Neural crest cell (in vitro differentiated cells): ENCODE data around the gene NDUFA13. TPM values are rescaled to one million over a fixed set of nuclear protein-coding genes. Genes with fewer than 3 reads are reported as not detected.

Experiments
- DNase-seq: peaks from one replicate; pipeline ENCODE4 v3.0.0; 2021; ENCODE audit warnings: low read depth, mixed read lengths, low spot score
- H3K27ac Mint-ChIP-seq: one replicate; pipeline ENCODE4 v1.8.0; 2021; ENCODE audit warnings: mild to moderate bottlenecking, mixed read lengths; ENCODE audit not compliant: unreplicated experiment
- H3K27me3 Mint-ChIP-seq: 2 replicates; pipeline ENCODE4 v1.8.0; 2021; ENCODE audit warnings: low read depth, mild to moderate bottlenecking, mixed read lengths
- H3K36me3 Mint-ChIP-seq: 2 replicates; pipeline ENCODE4 v1.8.0; 2021; ENCODE audit warnings: low read depth, mild to moderate bottlenecking, mixed read lengths
- H3K4me1 Mint-ChIP-seq: 2 replicates; pipeline ENCODE4 v1.8.0; 2021; ENCODE audit warnings: mixed read lengths
- H3K4me3 Mint-ChIP-seq: one replicate; pipeline ENCODE4 v1.8.0; 2021; ENCODE audit warnings: mild to moderate bottlenecking, mixed read lengths
- H3K9me3 Mint-ChIP-seq: 2 replicates; pipeline ENCODE4 v1.8.0; 2021; ENCODE audit warnings: mixed read lengths
- total RNA-seq: library from RNA; stranded (reverse); gene quantifications from 2 replicates; pipeline ENCODE4 v1.2.1, GENCODE V29; 2021
- TF ChIP-seq, protein P1 (sequence below): fragments of 200-600 bp; sonication (generic); conservative IDR thresholded peaks from 2 replicates; pipeline ENCODE4 v1.5.0; 2021; ENCODE audit warnings: antibody characterized with exemption, mild to moderate bottlenecking

NDUFA13 gene
- total RNA-seq, 1 donor from 2014 or later, result 389 TPM

DNA sequence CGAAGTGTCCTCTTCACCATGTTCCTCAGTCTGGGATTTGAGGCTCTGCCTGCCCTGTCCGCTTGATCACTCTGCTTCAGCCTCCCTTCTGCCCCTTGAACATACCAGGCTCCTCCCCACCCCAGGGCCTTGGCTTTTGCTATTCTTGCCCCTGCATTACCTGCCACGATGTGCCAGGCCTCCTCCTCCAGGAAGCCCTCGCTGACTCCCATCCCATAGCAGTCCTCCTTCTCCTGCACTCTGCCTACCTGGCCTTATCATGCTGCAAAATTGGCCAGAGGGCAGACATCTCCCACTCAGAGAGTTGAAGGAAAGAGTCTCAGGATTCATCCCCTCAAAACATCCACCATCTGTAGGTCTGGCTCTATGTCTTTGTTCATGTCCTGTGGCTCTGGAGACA is 14.9 kb downstream of the NDUFA13 start:
- TF ChIP-seq, protein P1, sequence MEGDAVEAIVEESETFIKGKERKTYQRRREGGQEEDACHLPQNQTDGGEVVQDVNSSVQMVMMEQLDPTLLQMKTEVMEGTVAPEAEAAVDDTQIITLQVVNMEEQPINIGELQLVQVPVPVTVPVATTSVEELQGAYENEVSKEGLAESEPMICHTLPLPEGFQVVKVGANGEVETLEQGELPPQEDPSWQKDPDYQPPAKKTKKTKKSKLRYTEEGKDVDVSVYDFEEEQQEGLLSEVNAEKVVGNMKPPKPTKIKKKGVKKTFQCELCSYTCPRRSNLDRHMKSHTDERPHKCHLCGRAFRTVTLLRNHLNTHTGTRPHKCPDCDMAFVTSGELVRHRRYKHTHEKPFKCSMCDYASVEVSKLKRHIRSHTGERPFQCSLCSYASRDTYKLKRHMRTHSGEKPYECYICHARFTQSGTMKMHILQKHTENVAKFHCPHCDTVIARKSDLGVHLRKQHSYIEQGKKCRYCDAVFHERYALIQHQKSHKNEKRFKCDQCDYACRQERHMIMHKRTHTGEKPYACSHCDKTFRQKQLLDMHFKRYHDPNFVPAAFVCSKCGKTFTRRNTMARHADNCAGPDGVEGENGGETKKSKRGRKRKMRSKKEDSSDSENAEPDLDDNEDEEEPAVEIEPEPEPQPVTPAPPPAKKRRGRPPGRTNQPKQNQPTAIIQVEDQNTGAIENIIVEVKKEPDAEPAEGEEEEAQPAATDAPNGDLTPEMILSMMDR, result no peak
- Mint-ChIP-seq H3K27me3 (peaks cover 7% of the 10 kb centered on the region), H3K36me3 (peaks cover 8% of the 10 kb centered on the region), H3K4me1 (peaks cover 47% of the 10 kb centered on the region), H3K27ac (peak overlapping the region; percentile 90), H3K4me3 (peak overlapping the region; percentile 67), H3K9me3 (no peaks in the 10 kb centered on the region)
- no peak for DNase-seq

DNA sequence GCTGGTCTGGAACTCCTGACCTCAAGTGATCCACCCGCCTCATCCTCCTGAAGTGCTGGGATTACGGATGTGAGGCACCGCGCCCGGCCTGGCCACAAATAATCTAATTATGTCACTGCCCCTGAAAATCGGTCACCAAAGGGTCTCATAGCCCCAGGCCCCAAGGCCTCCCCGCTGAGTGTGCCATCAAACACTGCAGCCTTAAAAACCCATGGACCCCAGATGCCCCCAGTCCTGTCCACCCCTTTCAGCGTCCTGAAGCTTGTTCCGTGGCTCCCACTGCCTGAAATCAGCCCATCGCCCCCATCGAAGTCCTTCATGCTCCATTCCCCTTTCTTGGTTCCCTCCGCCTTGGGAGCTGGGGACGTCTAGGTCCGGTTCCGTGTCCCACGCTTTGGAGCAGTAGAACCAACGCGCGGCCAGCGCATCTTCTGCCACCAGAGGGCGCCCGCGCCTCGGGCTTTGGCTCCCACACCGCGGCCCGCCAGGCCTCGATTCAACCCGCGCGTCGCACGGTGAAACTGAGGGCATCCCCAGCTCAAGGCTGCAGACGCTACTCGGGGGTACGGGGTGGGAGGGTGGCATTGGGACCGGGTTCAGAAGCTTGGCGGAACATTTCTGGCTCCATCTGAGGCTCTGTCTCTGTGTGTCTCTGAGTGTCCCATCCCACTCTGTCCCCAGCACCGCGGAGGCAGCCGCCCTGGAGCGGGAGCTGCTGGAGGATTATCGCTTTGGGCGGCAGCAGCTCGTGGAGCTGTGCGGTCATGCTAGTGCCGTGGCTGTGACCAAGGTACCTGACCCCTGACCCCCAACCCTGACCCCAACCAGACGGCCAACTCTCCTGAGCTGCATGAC is 16.2 kb downstream of the NDUFA13 start:
- Mint-ChIP-seq H3K4me1 (peaks cover 35% of the 10 kb centered on the region), H3K27me3 (peaks cover 13% of the 10 kb centered on the region), H3K9me3 (no peaks in the 10 kb centered on the region), H3K27ac (peak overlapping the region; percentile 19), H3K4me3 (peak overlapping the region; percentile 61), H3K36me3 (peaks cover 8% of the 10 kb centered on the region)
- TF ChIP-seq, protein P1, result peak; percentile 98
- peak; percentile 86 for DNase-seq

DNA sequence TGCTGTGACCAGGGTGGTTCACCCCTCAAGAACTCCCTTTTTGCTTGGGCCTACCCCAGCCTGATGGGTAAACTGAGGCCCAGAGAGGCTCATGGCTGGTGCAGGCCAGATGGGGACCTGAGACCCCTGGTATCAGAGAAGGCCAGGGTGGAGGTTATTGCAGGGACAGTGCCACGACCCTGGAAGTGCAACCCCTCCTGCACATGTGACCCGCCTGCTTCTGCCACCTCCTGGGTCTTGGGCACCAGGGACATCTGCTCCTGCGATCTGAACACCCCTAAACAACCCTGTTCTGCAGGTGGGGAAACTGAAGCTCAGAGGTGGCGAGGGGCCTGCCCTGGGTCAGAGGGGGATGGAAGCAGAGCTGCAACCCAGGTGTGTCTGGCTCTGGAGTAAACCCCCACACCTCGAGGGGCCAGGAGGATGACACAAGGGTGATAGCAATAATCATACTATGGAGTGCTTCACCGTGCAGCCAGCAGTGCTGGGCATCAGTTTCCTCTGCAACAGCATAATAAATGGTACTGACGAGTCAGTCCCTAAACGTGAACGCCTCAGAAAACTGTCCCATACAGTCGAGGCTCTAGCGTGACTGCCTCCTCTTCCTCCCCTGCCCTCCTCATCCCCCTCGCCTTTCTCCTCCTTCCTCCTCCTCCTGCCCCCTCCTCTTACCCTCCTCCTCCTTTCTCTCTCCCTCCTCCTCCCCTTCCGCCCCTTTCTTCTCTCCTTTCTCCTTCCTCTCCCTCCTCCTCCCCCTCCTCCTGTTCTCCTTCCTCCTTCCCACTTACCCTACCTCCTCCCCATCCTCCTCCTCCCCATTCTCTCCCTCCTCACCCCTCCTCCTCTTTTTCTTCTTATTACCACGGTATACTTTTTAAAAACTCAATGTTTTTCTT is 17.0 kb downstream of the NDUFA13 start:
- Mint-ChIP-seq H3K4me3 (peak overlapping the region; percentile 47), H3K36me3 (peaks cover 8% of the 10 kb centered on the region), H3K9me3 (no peaks in the 10 kb centered on the region), H3K27ac (no peak overlapping the region), H3K27me3 (peaks cover 17% of the 10 kb centered on the region), H3K4me1 (peaks cover 37% of the 10 kb centered on the region)
- DNase-seq, result no peak
- TF ChIP-seq, protein P1, result no peak

DNA sequence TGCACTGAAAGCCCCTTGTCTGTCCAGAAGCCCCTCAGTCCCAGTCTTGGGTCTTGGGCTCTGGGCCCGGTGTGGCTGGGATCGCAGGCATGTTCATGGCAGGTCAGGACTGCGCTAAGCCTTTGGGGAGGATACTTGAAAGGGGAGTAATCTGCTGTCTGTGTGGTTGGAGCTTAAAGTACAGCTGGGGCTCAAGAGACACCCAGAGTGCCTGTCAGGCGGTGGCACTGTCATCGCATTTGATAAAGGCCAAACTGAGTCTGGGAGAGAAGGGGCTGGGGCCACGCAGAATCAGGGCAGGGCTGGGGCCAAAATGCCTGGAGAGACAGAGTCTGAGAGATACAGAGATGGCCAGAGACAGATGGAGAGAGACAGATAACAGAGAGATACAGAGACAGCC is 17.8 kb downstream of the NDUFA13 start:
- H3K4me1 Mint-ChIP-seq, result peaks cover 41% of the 10 kb centered on the region
- no peak for DNase-seq
- no peaks in the 10 kb centered on the region for H3K9me3 Mint-ChIP-seq
- peaks cover 8% of the 10 kb centered on the region for H3K36me3 Mint-ChIP-seq
- H3K4me3 Mint-ChIP-seq, result peak overlapping the region; percentile 47
- TF ChIP-seq, protein P1, result no peak
- peaks cover 22% of the 10 kb centered on the region for H3K27me3 Mint-ChIP-seq
- no peak overlapping the region for H3K27ac Mint-ChIP-seq

DNA sequence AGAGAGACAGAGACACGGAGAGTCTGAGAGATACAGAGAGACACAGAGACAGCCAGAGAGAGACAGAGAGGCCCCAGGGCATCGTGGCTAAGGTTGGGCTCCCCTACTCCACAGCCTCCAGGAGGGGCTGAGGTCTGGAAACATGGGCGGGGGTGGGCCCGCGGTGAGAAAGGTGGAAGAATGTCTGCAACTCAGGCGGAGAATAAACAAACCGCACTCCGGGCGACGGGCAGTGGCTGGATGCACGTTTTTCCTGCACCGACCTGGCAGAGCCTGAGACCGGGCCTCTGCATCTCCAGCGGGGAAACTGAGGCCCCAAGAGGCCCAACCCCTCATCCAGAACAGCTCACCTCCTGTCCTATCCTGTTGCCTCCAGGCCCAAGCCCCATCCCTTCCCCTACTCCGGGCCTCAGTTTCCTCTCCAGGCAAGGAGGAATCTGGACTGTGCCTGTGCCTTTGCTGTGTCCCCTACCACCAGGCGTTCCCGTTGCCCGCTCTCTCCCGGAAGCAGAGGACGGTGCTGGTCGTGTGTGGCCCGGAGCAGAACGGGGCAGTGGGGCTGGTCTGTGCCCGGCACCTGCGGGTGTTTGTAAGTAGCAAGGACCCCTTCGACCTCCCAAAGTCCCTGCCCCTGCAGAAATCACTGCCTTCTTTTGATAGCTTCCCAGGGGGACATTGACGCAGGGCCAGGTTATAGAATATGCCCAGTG is 18.7 kb downstream of the NDUFA13 start:
- Mint-ChIP-seq H3K27me3 (peaks cover 26% of the 10 kb centered on the region), H3K9me3 (no peaks in the 10 kb centered on the region), H3K36me3 (peaks cover 8% of the 10 kb centered on the region), H3K27ac (no peak overlapping the region), H3K4me3 (peak overlapping the region; percentile 47), H3K4me1 (peaks cover 38% of the 10 kb centered on the region)
- TF ChIP-seq, protein P1, result no peak
- DNase-seq, result no peak
